K562 (cell line): Measurements from ENCODE around the gene SLC37A4. TPM values are rescaled to one million over a fixed set of nuclear protein-coding genes. Genes with fewer than 3 reads are reported as not detected.

Experiments
- ATAC-seq: fragments of 200-7000 bp; cut with Tn5 transposase; 3 replicates; pipeline ENCODE4 v1.9.1; 2020; ENCODE audit warnings: moderate library complexity
- BruUV-seq: library from RNA; stranded (reverse); fragments of 400-500 nt; replicated peaks from 2 replicates; lab custom pipeline; 2021; lab: Mats Ljungman, UMichigan
- CTCF ChIA-PET: fragments of 300-600 bp; formaldehyde crosslinking; extraction: SDS; loops from one replicate; lab custom pipeline; 2021; ENCODE audit warnings: low intra/inter-chr PET ratio; lab: Yijun Ruan, JAX
- POLR2A ChIA-PET: fragments of 300-600, 350-650 bp; sonication (Branson Sonifier 250); formaldehyde crosslinking; extraction: SDS; loops from one replicate; lab custom pipeline; 2021; ENCODE audit warnings: antibody characterized with exemption, inconsistent platforms; lab: Yijun Ruan, JAX
- DNase-seq, 4 experiments: peaks; one replicate each; pipeline versions ENCODE4 v3.0.0 to v3.0.0-alpha.2; 2011 to 2018; ENCODE audit warnings: low spot score in 3 of 4, mixed read lengths in 3 of 4; ENCODE audit errors: extremely low read depth in 1 of 4
- FAIRE-seq: peaks from 2 replicates; lab custom pipeline; 2011; peaks lifted over from hg19 to GRCh38; lab: Jason Lieb, UNC
- H2AFZ ChIP-seq: 2 replicates; pipeline ENCODE4 v1.6.0; 2011; ENCODE audit warnings: low read depth, low read length, control low read depth, inconsistent platforms
- H3K27ac ChIP-seq: fragments of 200-600 bp; 3 replicates; pipeline ENCODE4 v1.8.0; 2011; ENCODE audit warnings: low read depth, mild to moderate bottlenecking, control low read depth, inconsistent platforms, low read length, moderate library complexity, mixed read lengths; ENCODE audit errors: extremely low read depth
- H3K27me3 ChIP-seq, 2 experiments: fragments of 300-600 bp in 1 of 2; 2 replicates in 1 of 2; 3 replicates in 1 of 2; pipeline versions ENCODE4 v1.6.0 to v1.8.0; 2011; ENCODE audit warnings: inconsistent platforms in 2 of 2, low read length in 2 of 2, mild to moderate bottlenecking in 1 of 2, mixed read lengths in 1 of 2, moderate library complexity in 1 of 2; ENCODE audit not compliant: control insufficient read depth in 2 of 2, insufficient read depth in 2 of 2
- H3K36me3 ChIP-seq: fragments of 300-600 bp; 3 replicates; pipeline ENCODE4 v1.8.0; 2011; ENCODE audit warnings: mild to moderate bottlenecking, low read length, inconsistent platforms; ENCODE audit not compliant: control insufficient read depth, insufficient read depth
- H3K4me1 ChIP-seq, 2 experiments: fragments of 200-600 bp in 1 of 2; replicated peaks in 1 of 2; 2 replicates in 1 of 2; 3 replicates in 1 of 2; pipeline versions ENCODE4 v1.5.1 to v1.8.0; 2011; ENCODE audit warnings: inconsistent platforms in 2 of 2, low read length in 2 of 2, mild to moderate bottlenecking in 1 of 2, mixed read lengths in 1 of 2, moderate library complexity in 1 of 2; ENCODE audit not compliant: control insufficient read depth in 2 of 2, insufficient read depth in 2 of 2
- H3K4me2 ChIP-seq: 2 replicates; pipeline ENCODE4 v1.6.1; 2011; ENCODE audit warnings: low read length, control low read depth, inconsistent platforms, mixed read lengths; ENCODE audit not compliant: insufficient read depth
- H3K4me3 ChIP-seq: fragments of 200-600 bp; sonication (generic), shearing (Covaris generic); 2 replicates; pipeline ENCODE4 v1.5.1; 2016; ENCODE audit warnings: control low read depth, inconsistent platforms
- H3K79me2 ChIP-seq: fragments of 200-600 bp; 3 replicates; pipeline ENCODE4 v1.8.0; 2011; ENCODE audit warnings: low read length, inconsistent platforms; ENCODE audit not compliant: control insufficient read depth, insufficient read depth
- H3K9ac ChIP-seq, 2 experiments: 2 replicates each; pipeline versions ENCODE4 v1.6.0 to v1.6.1; 2011; ENCODE audit warnings: low read depth in 2 of 2, low read length in 2 of 2, control low read depth in 1 of 2, inconsistent platforms in 1 of 2, mild to moderate bottlenecking in 1 of 2, mixed read lengths in 1 of 2; ENCODE audit not compliant: insufficient read depth in 1 of 2
- H3K9me1 ChIP-seq: one replicate; pipeline ENCODE4 v1.6.0; 2011; ENCODE audit warnings: inconsistent platforms, mild to moderate bottlenecking, low read length, moderate library complexity; ENCODE audit not compliant: control insufficient read depth, insufficient read depth
- H3K9me3 ChIP-seq: replicated peaks from 2 replicates; pipeline ENCODE4 v1.5.1; 2011; ENCODE audit warnings: low read depth, low read length, inconsistent platforms; ENCODE audit not compliant: control insufficient read depth, insufficient read depth
- H4K20me1 ChIP-seq: replicated peaks from 2 replicates; pipeline ENCODE4 v1.6.1; 2011; ENCODE audit warnings: low read length, inconsistent platforms, mixed read lengths; ENCODE audit not compliant: control insufficient read depth, insufficient read depth
- ERF ChIP-seq: fragments of 450-650 bp; formaldehyde crosslinking; IDR thresholded peaks from 2 replicates; pipeline ENCODE4 v1.4.0; 2020; ENCODE audit warnings: mild to moderate bottlenecking, mixed read lengths
- MXI1 ChIP-seq: IDR thresholded peaks from 2 replicates; pipeline ENCODE4 v1.6.1; 2011; ENCODE audit warnings: low read depth, mild to moderate bottlenecking, improper control_type of control experiment, low read length
- NCOA6 ChIP-seq: fragments of 450-650 bp; IDR thresholded peaks from 2 replicates; pipeline ENCODE4 v1.6.1; 2017; ENCODE audit warnings: mild to moderate bottlenecking
- RB1 ChIP-seq: fragments of 450-650 bp; IDR thresholded peaks from 2 replicates; pipeline ENCODE4 v1.6.1; 2017; ENCODE audit warnings: low read depth, mild to moderate bottlenecking
- RBM14 ChIP-seq: fragments of 200-400 bp; formaldehyde crosslinking; IDR thresholded peaks from 2 replicates; pipeline ENCODE4 v1.6.1; 2018; ENCODE audit warnings: low read depth, mild to moderate bottlenecking, low read length, moderate library complexity, borderline replicate concordance; ENCODE audit not compliant: insufficient read depth
- TBP ChIP-seq: optimal IDR thresholded peaks from 2 replicates; pipeline ENCODE3; 2011; ENCODE audit warnings: low read depth, low read length, improper control_type of control experiment
- ZBTB8A ChIP-seq: fragments of 450-650 bp; IDR thresholded peaks from 2 replicates; pipeline ENCODE4 v1.6.1; 2018; ENCODE audit warnings: mild to moderate bottlenecking, moderate library complexity; ENCODE audit not compliant: partially characterized antibody
- ZNF143 ChIP-seq: sonication (generic); formaldehyde crosslinking; IDR thresholded peaks from 2 replicates; pipeline ENCODE4 v1.9.0; 2022; ENCODE audit warnings: mild to moderate bottlenecking, missing genetic modification reagents
- ZNF316 ChIP-seq: fragments of 450-650 bp; IDR thresholded peaks from 2 replicates; pipeline ENCODE4 v1.6.1; 2016
- WGBS: fragments of 100-300 bp; shearing (Covaris generic); methylation state at CpG from one replicate; pipeline ENCODE4 v1.1.6; 2016; ENCODE audit warnings: low coverage, mixed read lengths; ENCODE audit not compliant: insufficient coverage; ENCODE audit errors: missing lambda C conversion rate; 5-methylcytosine and 5-hydroxymethylcytosine counted together
- in situ Hi-C: fragments of 300-500 bp; cut with MboI; formaldehyde crosslinking; loops from 4 replicates; pipeline ENCODE4 v1.15.0; 2018; ENCODE audit warnings: inconsistent platforms, mixed read lengths
- intact Hi-C: fragments of 100-400 bp; cut with micrococcal nuclease; formaldehyde crosslinking; loops from 2 replicates; pipeline ENCODE4 v1.14.2; 2022
- polyA plus RNA-seq, 8 experiments: library from polyadenylated mRNA; depleted of rRNA in 4 of 8; stranded (reverse) in 5 of 8; unstranded in 3 of 8; fragments of >200 nt; fragmentation: Nextera tagmentation in 2 of 8; fragmentation: Illumina TruSeq in 1 of 8; extraction: Ambion mirVana in 2 of 8; extraction: Trizol in 1 of 8; gene quantifications; 2 replicates each; pipeline versions ENCODE4 v1.2.1 to v1.2.3, GENCODE V29; 2011 to 2014; ENCODE audit warnings: inconsistent platforms in 1 of 8, missing spikeins in 1 of 8
- total RNA-seq, 7 experiments: library from RNA; depleted of rRNA in 6 of 7; stranded (reverse); fragments of >200 nt in 6 of 7; fragmentation: Illumina TruSeq in 2 of 7; extraction: Trizol in 2 of 7; gene quantifications; 2 replicates each; pipeline versions ENCODE4 v1.2.1 to v1.2.3, GENCODE V29; 2011 to 2021; ENCODE audit warnings: low replicate concordance in 1 of 7
- TF ChIP-seq, protein P1 (sequence below): fragments of 450-650 bp; formaldehyde crosslinking; IDR thresholded peaks from 2 replicates; pipeline ENCODE4 v1.4.0; 2022; ENCODE audit warnings: missing genetic modification characterization
- TF ChIP-seq, protein P2 (sequence below), 2 experiments: fragments of 450-650 bp in 1 of 2; sonication (generic) in 1 of 2; formaldehyde crosslinking; conservative IDR thresholded peaks; 2 replicates each; pipeline versions ENCODE4 v1.4.0 to v1.8.1; 2020 to 2022; ENCODE audit warnings: mild to moderate bottlenecking in 1 of 2, missing genetic modification reagents in 1 of 2
- TF ChIP-seq, protein P3 (sequence below): sonication (generic); formaldehyde crosslinking; IDR thresholded peaks from 2 replicates; pipeline ENCODE4 v1.8.0; 2022; ENCODE audit warnings: missing genetic modification reagents, mild to moderate bottlenecking, moderate library complexity, borderline replicate concordance
- TF ChIP-seq, protein P4 (sequence below): sonication (generic); formaldehyde crosslinking; IDR thresholded peaks from 2 replicates; pipeline ENCODE4 v1.8.0; 2022; ENCODE audit warnings: mild to moderate bottlenecking, missing genetic modification reagents

Gene SLC37A4
- total and polyA plus RNA-seq, 9 of the 15 experiments (the other 6 are each of a cell fraction or from before 2014, with no cell fraction given): 24.7 to 73.9 (median 40.7) TPM

DNA sequence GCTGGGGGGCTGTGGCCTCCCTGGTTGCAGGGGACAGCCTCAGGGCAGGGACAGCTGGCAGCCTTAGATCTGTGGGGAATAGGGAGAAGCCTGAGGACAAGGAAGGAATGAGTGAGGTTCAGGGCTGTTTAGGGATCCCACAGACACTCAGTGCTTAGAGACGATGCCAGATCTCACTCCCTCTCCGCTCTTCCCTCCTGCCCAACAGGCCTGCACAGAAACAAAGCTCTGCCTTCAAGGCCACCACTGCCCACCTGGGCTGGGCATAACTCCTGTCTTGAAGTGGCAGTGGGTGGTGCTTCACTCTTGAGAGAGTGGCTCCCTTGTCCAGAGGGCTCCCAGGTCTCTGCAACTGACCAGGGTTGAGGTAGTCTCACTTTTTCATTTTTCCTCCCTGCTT lies 45.9 kb downstream of the SLC37A4 start:
- FAIRE-seq (no peak), DNase-seq (no peak)
- Histone ChIP-seq H2AFZ (no peak overlapping the region), H3K4me2 (no peak overlapping the region)
- TF ChIP-seq TBP (no peak), ZBTB8A (no peak), MXI1 (no peak), RBM14 (no peak), ZNF143 (CRISPR knock-in tag) (no peak), ERF (CRISPR knock-in tag) (no peak), NCOA6 (no peak), ZNF316 (no peak), RB1 (no peak)
- TF ChIP-seq, protein P1, sequence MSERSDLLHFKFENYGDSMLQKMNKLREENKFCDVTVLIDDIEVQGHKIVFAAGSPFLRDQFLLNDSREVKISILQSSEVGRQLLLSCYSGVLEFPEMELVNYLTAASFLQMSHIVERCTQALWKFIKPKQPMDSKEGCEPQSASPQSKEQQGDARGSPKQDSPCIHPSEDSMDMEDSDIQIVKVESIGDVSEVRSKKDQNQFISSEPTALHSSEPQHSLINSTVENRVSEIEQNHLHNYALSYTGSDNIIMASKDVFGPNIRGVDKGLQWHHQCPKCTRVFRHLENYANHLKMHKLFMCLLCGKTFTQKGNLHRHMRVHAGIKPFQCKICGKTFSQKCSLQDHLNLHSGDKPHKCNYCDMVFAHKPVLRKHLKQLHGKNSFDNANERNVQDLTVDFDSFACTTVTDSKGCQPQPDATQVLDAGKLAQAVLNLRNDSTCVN (CRISPR knock-in tag): no peak
- TF ChIP-seq, protein P2, sequence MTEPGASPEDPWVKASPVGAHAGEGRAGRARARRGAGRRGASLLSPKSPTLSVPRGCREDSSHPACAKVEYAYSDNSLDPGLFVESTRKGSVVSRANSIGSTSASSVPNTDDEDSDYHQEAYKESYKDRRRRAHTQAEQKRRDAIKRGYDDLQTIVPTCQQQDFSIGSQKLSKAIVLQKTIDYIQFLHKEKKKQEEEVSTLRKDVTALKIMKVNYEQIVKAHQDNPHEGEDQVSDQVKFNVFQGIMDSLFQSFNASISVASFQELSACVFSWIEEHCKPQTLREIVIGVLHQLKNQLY (CRISPR knock-in tag; conservative IDR thresholded peaks at IDR 0.05): no peak
- TF ChIP-seq, protein P3, sequence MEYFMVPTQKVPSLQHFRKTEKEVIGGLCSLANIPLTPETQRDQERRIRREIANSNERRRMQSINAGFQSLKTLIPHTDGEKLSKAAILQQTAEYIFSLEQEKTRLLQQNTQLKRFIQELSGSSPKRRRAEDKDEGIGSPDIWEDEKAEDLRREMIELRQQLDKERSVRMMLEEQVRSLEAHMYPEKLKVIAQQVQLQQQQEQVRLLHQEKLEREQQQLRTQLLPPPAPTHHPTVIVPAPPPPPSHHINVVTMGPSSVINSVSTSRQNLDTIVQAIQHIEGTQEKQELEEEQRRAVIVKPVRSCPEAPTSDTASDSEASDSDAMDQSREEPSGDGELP (CRISPR knock-in tag): no peak
- TF ChIP-seq, protein P4, sequence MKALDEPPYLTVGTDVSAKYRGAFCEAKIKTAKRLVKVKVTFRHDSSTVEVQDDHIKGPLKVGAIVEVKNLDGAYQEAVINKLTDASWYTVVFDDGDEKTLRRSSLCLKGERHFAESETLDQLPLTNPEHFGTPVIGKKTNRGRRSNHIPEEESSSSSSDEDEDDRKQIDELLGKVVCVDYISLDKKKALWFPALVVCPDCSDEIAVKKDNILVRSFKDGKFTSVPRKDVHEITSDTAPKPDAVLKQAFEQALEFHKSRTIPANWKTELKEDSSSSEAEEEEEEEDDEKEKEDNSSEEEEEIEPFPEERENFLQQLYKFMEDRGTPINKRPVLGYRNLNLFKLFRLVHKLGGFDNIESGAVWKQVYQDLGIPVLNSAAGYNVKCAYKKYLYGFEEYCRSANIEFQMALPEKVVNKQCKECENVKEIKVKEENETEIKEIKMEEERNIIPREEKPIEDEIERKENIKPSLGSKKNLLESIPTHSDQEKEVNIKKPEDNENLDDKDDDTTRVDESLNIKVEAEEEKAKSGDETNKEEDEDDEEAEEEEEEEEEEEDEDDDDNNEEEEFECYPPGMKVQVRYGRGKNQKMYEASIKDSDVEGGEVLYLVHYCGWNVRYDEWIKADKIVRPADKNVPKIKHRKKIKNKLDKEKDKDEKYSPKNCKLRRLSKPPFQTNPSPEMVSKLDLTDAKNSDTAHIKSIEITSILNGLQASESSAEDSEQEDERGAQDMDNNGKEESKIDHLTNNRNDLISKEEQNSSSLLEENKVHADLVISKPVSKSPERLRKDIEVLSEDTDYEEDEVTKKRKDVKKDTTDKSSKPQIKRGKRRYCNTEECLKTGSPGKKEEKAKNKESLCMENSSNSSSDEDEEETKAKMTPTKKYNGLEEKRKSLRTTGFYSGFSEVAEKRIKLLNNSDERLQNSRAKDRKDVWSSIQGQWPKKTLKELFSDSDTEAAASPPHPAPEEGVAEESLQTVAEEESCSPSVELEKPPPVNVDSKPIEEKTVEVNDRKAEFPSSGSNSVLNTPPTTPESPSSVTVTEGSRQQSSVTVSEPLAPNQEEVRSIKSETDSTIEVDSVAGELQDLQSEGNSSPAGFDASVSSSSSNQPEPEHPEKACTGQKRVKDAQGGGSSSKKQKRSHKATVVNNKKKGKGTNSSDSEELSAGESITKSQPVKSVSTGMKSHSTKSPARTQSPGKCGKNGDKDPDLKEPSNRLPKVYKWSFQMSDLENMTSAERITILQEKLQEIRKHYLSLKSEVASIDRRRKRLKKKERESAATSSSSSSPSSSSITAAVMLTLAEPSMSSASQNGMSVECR: no peak
- TF ChIP-seq, all 486 proteins: peak for 0
- no peak overlapping the region for H3K27ac ChIP-seq
- no peaks in the 10 kb centered on the region for H3K9me1 ChIP-seq
- H3K4me3 ChIP-seq: no peak overlapping the region
- no peaks in the 10 kb centered on the region for H3K79me2 ChIP-seq
- H3K9me3 ChIP-seq: no peaks in the 10 kb centered on the region
- H3K9ac ChIP-seq: peak overlapping the region in 1 of 2 experiments; percentile 66; a peak in 2 of 4 replicates
- BruUV-seq: no TSS peak
- H3K27me3 ChIP-seq: no peaks in the 10 kb centered on the region
- in situ Hi-C loops (no loop called here), intact Hi-C loops (no loop called here)
- no peaks in the 10 kb centered on the region for H3K36me3 ChIP-seq
- H4K20me1 ChIP-seq: no peaks in the 10 kb centered on the region
- 68% methylated on average over 2 of the region's 2 CpGs for WGBS
- ChIA-PET POLR2A (interaction anchor here (0.7 to 1.1 kb wide), 3 partner anchors 13 to 460 kb away, joined by 3 to 6 read pairs (median 4); partner anchors contain the start of gene CENATAC), CTCF (no interaction called here)
- peaks cover 10 to 12% of the 10 kb centered on the region in 2 experiments; a peak in 4 of 5 replicates for H3K4me1 ChIP-seq
- no peak for ATAC-seq
